HG03571 (cell line): ENCODE data around the gene MARCHF9.

Experiments
- ATAC-seq: cut with Tn5 transposase; IDR thresholded peaks from one replicate; pipeline ENCODE4 v1.9.1; 2021; ENCODE audit not compliant: unreplicated experiment

Gene MARCHF9

DNA sequence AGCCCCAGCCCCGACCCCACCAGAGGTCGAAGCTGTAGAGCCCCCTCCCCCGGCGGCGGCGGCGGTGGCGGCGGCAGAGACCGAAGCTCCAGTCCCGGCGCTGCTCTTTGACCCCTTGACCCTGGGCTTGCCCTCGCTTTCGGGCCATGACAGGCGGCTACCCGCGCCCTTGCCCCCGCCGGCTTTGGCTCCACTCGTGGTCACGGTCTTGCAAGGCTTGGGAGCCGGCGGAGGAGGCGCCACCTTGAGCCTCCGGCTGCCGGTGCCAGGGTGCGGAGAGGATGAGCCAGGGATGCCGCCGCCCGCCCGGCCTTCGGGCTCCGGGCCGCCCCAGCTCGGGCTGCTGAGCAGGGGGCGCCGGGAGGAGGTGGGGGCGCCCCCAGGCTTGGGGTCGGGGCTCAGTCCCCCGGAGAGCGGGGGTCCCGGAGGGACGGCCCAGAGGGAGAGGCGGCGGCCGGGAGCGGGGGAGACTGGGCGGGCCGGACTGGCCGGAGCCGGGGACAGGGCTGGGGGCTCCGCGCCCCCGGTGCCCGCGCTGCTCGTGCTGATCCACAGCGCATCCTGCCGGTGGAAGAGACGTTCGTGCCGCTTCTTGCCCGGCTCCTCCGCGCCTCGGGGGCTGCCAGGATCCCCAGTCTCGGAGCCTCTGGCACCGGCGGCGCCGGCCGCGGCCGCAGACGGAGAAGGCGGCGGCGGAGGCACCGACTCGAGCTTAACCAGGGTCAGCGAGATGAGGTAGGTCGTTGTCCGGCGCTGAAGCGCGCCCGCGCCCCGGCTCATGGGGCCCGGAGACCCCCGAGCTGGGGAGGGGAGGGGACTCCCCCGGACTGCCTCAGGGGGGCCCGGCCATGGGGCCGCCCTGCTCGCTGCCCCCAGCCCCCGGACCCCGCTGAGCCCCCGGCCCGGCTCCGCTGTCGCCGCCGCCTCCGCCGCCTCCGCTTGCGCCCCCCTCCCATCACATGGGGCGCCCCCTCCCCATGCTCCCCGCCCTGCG, 17.1 kb upstream of the MARCHF9 start:
- ATAC-seq: no peak

DNA sequence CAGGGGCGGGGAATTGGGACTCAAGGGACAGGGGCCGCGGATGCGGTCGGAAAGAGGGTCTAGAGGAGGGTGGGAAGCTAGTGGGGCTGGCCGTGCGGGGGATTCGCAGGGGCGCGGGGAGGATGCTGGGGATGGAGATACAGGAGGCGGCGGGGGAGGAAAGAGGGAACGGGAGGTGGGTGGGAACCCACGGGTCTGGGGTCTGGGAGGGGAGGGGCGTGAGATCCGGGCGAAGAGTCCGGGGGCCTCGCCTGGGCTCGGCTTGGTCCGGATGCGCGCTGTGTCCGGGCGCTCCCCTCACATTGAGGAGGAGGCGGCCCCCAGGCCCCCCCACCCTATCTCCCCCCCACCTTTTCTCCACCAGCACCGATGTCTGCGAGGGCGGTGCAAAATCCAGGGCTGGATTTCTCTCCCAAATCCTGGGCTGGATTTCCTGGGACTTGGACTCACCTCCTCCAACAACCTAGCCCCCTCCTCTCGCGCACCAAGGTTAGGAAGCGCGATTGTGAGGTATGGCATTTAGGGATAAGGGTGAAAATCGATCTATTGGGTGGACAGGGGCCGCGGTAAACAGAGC, 16.2 kb upstream of the MARCHF9 start, which contains the start of gene AGAP2:
AGAP2 (minus strand) TSS at position 82 of the 577 bp plus-strand sequence. CDS start 496 bp downstream, outside the sequence.
- ATAC-seq: no peak

DNA sequence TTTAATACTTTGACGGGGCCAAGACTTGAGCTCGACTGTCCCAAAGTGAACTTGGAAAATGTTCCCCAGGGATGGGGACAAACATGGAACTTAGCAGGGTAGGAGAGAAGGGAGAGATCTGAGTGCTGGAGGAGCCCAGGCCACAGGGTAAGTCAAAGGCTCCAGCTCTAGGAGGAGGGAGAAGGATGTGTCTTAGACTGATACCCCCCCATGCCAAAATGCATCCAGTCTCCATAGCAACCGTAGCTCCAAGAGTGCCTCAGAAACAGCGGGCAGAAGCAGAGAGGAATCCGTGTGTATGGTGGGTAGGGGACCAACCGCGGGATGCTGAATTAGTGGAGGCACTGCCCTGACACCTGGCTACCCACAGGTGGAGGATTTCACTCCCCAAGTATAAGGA, 15.5 kb upstream of the MARCHF9 start:
- ATAC-seq: no peak

DNA sequence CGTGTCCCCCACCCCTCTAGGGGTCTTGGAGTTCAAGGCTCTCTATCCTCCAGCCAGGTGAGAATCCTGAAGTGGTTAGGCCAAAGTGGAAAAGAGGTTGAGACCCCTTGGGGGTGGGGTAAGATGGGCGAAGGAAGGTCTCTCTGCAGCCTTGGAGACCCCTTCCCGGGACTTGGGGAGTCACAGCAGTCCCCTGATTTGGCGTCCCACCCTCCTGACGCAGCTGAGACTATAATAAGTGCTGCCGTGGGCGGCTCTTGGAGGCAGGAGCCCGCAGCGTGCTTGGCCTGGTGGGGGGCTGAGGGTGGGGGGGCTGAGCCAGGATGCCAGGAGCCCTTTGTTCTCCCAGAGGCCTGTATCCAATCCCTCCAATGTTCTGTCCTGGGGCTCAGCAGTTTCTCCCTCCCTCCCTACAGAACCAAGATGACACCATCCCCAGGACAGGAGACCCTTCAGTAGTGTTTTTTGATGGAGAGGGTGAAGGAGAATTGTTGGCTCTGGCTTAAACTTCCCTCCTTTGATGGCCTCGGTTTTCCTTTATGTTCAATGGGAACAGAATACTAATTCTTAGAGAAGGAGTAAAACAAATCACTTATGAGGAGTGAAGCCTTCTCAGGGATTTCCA, 14.9 kb upstream of the MARCHF9 start:
- ATAC-seq: no peak

DNA sequence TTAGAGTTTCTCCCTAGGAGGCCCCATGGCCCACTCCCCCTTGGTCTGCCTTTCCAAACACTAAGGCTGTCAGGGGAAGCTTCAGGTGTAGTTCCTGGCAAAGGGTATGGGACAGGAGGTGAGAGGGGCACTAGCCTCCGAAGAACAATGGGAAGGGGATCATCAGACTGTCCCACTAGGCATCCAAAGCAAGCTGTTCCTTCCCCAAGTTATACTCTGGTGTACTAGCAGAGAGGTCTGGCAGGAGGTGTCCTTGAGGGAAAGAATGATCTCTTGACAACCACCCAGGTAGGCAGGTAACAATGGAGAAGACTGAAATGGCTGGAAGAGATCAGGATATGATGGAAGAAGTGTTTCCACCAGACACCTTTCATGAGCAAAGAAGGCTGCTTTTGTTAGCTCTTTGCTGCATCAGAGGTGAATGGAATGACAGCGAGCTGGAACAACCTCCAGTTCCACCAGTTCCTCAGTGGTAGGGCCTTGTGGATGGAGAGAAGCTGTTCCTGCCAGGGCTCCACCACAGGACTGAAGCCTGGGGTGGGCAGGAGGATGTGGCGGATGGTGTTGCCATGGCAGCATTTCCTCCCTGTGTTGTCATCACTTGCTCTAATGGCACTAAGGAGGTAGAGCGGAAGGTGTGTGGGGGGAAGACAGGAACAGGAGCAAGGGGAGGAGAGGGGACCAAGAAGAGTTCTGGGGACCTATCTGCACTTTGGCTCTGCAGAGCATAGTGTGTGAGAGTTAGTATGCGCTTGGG, 14.1 kb upstream of the MARCHF9 start:
- ATAC-seq: peak; percentile 46

DNA sequence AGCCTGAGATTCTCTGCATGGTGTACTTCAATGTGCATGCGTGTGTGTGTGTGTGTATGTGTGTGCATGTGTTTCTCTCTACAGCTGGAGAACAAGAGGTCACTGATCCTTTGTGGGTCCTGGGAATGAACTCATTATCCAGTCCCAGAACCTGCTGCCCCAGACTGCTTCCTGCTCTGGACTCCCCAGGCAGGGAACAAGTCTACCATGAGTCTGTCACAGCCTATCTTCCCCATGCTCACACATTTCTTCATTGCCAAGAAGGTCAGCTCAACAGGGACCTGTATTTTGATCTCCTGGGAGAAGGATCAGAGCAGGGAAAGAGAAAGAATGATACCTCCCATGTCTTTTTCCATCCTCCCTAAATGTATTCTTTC, 13.5 kb upstream of the MARCHF9 start:
- no peak for ATAC-seq

DNA sequence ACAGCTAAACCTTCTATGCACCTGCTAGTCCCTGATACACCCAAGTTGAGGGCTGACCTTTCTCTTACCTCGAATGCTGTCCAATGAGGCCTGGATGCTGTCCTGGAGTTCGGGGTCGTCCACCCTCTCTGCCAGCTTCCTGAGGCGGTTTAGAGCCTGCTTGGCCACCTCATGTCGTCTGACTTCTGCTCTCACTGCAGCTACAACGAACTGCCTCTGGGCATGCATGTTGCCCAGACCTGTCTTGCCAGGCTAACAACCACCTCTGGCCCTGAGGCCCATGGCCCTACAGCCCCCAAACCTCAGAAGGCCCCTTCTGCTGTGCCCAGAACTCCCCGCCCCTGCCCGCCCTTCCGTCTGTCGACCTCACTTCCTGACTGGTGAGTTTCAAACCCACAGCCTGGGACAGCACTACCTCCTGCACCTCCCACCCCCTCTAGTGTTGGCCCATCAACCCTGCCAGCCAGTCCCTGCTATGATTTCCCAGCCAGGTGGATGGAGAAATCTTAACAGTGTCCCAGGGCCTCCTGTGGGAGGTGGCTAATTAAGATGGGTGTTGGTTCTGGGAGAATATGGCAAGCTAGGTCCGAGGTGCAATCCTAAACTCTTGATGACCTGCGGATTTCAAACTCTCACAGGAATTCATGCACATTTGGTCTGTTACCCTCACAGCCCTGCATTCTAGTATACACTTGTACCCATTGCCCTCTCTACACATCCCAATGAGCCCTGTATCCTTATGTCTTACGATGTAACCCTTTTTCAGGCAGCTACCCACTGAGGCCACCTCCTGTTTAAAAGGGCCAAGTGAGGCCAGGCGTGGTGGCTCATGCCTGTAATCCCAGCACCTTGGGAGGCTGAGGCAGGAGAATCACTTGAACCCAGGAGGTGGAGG, 12.8 kb upstream of the MARCHF9 start:
- peak; percentile 48 for ATAC-seq

DNA sequence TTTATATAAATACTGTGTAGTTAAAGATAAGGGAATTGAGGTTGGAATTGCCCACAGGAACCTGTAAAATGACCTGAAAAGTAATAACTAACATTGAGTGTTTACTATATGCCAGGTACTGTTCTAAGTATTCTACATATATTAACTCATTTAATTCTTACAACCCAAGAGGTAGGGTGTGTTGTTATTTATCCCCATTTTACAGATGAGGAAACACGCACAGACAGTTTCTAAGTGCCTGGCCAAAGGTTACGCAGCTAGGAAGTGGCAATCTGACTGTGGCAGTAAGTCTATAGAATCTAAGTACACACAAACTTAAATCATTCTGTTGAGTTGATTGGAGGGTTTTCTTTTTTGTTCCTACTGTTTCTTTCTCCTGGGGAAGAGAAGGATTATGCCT, 11.1 kb upstream of the MARCHF9 start:
- no peak for ATAC-seq

DNA sequence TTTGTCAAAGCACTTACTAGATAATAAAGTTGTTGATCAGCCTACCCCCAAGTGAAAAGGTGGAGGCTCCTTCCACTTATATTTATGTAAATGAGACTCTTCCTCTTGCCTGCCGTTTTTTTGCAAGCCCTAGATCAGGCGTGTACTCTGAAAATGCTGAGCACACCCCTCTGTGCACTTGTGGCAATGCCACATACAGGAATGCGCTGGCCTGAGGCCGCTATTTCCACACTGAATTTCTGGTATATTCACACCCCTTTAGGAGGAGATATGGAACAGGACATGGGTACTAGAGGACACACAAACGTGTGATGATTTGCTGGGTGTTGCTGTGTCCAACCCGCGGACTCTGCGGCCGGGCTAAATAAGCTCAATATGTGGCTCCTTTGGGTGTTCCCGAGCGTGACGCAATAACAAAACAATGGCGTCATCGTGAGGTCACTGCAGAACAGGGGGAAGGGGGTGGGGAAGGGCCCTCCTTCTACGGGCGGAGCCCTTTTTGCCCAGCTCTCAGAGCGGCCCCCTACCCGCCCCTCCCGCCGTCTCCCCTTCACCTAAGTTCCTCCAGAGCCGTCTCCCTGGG, 10.6 kb upstream of the MARCHF9 start:
- ATAC-seq: peak; percentile 36

DNA sequence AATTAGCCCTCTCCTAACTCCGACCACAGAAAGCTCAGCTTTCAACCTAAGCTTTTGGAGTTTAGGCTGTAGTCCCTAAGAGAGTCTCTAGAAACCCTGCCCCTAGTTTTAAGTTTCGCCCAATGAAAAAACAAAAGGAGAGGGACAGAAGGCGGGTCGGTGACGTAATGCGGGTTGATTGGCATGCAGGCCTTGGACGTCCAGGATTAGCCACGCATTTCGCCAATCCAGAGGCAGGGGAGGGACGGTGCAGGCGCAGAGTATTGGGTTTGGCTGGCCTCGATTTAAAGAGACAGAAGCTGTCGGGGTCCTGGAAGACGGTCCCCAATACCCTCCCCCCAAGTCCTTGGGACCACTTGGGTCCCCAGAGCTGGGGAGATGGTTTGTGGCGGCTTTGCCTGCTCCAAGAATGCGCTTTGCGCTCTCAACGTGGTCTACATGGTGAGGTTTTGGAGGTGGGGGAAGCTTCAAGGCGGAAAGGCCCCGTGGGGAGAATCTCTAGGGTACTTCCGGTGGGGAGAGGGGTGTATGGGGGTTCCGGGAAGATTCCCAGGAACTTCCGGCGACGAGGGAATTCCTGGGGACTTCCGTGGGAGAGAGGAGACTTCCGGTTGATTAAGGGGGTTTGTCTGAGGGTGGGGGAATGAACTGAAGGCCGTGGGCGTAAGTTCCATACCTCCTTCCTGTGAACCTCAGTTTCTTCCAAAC, 10.0 kb upstream of the MARCHF9 start, which contains the start of gene TSPAN31:
TSPAN31 (plus strand) TSS at position 263 of the 708 bp plus-strand sequence; CDS start at position 379, 116 bp downstream.
- ATAC-seq: peak; percentile 76

DNA sequence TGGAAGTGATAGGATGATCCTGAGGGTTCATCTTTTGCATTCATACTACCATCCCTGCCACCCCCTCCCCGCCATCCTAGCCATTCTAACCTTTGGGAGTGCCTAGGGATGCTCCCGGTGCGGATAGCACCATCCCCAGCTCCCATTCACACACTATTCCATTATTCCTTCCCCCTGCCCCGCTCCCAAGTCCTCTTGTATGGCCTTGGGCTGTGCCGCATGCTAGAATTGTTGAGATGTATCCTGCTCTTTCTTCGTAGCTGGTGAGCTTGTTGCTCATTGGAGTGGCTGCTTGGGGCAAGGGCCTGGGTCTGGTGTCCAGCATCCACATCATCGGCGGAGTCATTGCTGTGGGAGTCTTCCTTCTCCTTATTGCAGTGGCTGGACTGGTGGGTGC, 9.4 kb upstream of the MARCHF9 start:
- no peak for ATAC-seq

DNA sequence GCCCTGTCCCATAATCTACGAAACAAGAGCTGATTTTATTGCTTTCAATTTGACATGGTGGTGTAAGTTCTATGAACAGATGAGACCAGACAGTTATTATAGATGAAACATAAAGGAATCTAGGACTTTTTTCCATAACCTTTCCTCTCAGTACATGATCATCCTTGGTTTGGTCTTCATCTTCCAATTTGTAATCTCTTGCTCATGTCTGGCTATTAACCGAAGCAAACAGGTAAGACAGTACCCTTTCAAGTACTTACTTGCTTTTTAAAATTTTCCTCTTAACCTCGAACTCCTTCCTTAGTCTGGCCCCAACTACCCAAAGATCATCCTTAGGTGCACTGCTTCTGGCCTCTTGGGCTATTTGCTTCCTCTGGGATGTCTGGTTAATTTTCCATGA, 8.9 kb upstream of the MARCHF9 start:
- ATAC-seq: no peak

DNA sequence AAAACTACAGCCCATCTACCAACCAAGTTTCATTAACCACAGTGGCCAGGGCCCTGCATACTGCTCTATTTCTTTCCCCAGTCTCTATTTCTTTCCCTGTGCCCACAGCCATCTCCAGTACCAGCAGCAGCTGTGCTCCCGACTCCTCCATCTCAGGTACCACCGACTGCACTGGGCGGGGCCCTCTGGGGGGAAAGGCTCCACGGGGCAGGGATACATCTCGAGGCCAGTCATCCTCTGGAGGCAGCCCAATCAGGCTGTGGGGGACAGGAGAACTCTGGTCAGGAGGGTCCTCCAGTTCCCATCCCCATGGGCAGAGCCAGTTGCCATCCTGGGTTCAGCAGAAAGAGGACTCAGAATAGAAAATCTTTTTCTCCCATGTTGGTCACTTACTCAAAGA, 5.8 kb upstream of the MARCHF9 start:
- ATAC-seq: no peak

DNA sequence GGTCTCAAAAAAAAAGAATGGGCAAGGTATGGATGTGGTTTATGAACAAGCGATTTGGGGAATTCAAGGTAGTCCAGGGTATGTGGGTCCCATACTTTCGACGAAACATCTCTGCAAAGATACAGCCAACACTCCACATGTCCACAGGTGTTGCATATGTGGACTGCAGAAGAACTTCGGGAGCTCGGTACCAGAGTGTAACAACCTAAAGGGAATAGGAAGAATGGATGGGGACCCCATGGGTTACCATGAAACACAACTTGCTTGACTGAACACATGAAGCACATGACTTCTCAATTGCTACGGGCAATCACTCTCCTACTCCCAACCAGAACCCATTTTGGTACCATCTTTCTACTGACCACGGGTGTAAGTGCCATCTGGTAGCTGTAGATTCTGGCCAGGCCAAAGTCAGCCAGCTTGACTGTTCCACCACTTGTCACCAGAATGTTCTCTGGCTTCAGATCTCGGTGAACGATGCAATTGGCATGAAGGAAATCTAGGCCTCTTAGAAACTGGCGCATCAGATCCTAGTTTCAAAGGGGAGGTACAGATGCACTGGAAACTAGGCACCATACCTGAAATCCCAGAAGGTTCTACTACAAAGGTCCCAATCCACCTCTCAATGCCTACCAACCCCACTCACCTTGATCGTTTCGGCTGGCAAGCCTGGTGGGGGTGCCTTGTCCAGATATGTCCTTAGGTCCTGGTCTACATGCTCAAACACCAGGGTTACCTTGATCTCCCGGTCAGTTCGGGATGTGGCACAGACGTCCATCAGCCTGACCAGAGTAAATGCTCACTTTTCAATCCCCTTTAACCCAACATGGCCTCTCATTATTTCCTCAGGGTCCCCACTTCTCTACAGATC, 4.1 kb upstream of the MARCHF9 start:
- no peak for ATAC-seq

DNA sequence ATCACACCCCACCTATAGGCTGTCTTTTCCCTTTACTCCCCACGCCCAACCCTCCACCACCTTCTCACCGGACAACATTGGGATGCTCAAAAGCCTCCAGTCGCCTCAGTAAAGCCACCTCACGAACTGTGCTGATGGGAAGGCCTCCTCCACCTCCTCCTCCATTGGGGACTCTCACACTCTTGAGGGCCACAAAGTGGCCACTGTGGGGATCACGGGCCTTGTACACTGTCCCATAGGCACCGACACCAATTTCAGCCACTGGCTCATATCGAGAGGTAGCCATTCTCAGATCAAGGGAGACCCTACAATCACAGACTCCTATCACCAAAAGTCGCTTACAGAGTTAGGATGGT, 3.5 kb upstream of the MARCHF9 start:
- no peak for ATAC-seq

DNA sequence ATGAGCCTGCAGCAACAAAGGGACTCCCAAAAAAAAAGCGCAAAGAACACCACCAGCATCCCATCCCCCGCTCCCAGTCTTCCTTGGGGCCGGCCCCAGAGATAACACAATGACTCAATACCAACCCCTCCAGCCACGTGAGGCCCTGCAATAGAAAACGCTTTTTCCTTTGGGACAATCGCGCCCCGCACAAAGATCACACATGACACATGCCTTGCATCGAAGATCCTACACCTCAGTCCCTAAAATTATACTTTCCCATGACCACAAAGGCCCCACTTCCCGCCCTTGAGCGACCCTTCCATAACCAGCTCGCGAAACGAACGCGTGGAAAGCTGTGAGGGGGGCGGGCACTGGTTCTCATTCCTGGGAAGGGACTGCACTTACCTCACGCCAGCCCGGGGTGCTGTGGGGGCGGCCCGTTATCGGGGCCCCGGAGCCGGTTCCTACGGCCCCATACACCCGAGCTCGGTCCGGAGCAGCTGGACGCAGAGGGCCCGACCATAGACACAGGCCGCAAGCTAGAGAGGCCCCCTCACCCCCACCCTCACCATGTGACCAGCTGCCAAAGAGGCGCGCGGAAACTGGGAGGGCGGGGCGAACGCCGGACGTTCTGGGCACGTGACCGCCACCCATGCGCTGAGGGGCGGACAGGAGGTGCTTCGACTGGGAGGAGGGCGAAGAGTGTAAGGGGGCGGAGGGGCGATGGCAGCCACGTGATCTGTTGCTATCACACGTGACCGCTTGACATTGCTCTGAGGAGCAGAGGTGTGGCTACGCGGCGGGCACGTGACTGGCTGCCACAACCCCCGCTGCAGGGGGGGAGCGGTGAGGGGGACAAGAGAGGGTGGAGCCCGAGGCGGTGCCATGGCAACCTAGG, 2.9 kb upstream of the MARCHF9 start, which contains the start of gene CDK4:
CDK4 (minus strand) TSS at position 523 of the 880 bp plus-strand sequence. CDS start 593 bp downstream, outside the sequence.
- peak; percentile 65 for ATAC-seq

DNA sequence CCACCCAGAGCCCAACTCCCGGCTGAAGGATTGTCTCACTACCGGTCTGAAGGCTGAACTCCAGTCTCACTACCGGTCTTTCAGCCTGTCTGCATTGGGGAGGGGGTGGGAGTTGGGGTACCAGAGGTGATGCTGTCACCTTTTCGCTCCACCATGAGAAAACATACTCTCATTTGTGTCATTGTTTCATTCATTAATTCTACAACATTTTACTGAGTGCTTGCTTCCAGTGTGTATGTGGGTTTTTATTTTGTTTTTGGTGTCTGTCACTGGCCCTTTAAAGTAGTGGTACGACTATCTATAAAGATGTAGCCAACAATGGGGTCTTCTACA, 2.3 kb upstream of the MARCHF9 start:
- ATAC-seq: no peak
